Tibial artery (tissue), 4 donors: Measurements from ENCODE around the gene FAM184A.
"Not testable (repeated sequence)": the region's sequence is repeated elsewhere in the genome, so short reads cannot be mapped to it uniquely, and the experiment has no call there.

Experiments used
- DNase-seq, 2 donors: peaks; one replicate each; pipeline ENCODE4 v3.0.0-alpha.2; 2019
- H3K27ac ChIP-seq, 2 donors: fragments of 200-600 bp; sonication (generic) in 1 of 2; 1 replicate in 1 of 2; 2 replicates in 1 of 2; pipeline ENCODE4 v1.5.1; 2018 to 2019; ENCODE audit warnings: mild to moderate bottlenecking in 1 of 2
- H3K27me3 ChIP-seq, 2 donors: fragments of 200-600 bp; sonication (generic) in 1 of 2; one replicate each; pipeline versions ENCODE4 v1.5.1 to v1.6.0; 2016 to 2019
- H3K36me3 ChIP-seq, 3 donors: fragments of 200-600 bp; sonication (generic) in 2 of 3; one replicate each; pipeline ENCODE4 v1.5.1; 2016 to 2019; ENCODE audit warnings: mild to moderate bottlenecking in 2 of 3
- H3K4me1 ChIP-seq, 4 donors: fragments of 200-600 bp; sonication (generic) in 2 of 4; 1 replicate in 3 of 4; 2 replicates in 1 of 4; pipeline ENCODE4 v1.5.1; 2016 to 2019
- H3K4me3 ChIP-seq, 2 donors: fragments of 200-600 bp; sonication (generic) in 1 of 2; 1 replicate in 1 of 2; 2 replicates in 1 of 2; pipeline ENCODE4 v1.5.1; 2018 to 2019; ENCODE audit warnings: mild to moderate bottlenecking in 2 of 2
- H3K9me3 ChIP-seq, 3 donors: fragments of 200-600 bp; sonication (generic) in 1 of 3; one replicate each; pipeline ENCODE4 v1.5.1; 2016 to 2019
- CTCF ChIP-seq, 2 experiments: fragments of 200-600 bp in 1 of 2; fragments of 450-650 bp in 1 of 2; IDR thresholded peaks; one replicate each; pipeline ENCODE4 v1.5.1; 2017 to 2019; ENCODE audit warnings: antibody characterized with exemption in 2 of 2, mild to moderate bottlenecking in 1 of 2, moderate library complexity in 1 of 2
- intact Hi-C: fragments of 100-400 bp; cut with DNase I; formaldehyde crosslinking; loops from one replicate; pipeline ENCODE4 v1.15.0; 2023; ENCODE audit warnings: low total_unique reads

Gene FAM184A

DNA sequence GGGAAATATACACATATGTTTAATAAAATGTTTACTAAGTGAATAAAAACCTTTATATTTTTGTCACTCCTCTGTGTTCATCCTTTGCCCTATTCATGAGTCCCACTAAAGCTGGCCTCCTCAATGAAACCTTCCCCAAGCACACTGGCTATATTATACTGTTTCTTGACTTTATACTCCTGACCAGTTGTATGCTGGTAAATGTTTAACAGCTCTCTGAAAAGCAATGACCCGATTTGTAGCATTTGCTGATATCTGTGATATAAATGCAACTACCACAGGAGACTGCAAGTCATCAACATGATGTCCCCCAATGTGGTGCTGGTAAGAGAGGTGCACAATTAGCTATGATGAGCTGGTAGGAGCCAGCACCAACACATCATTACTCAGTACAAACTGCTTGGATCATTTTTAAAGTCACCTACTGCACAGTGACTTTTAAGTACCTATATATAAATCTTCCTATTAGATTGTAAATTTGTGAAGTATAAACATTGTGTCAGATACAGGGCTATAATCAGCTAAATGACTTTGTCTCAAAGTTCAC, 78.9 kb downstream of the FAM184A start:
- Histone ChIP-seq H3K27ac (no peak overlapping the region), H3K9me3 (no peaks in the 10 kb centered on the region), H3K36me3 (peaks cover 0 to 6% (median 0%) of the 10 kb centered on the region in 3 donors), H3K4me1 (no peaks in the 10 kb centered on the region), H3K27me3 (no peaks in the 10 kb centered on the region), H3K4me3 (no peak overlapping the region)
- DNase-seq = no peak
- no peak for TF ChIP-seq CTCF (IDR thresholded peaks at IDR 0.05)
- intact Hi-C loops = no loop called here

GRCh38 chr6:118997426-118997825, 81.0 kb downstream of the FAM184A start:
- intact Hi-C loops, H3K27me3 ChIP-seq, H3K36me3 ChIP-seq, H3K27ac ChIP-seq, H3K9me3 ChIP-seq, H3K4me1 ChIP-seq, H3K4me3 ChIP-seq, DNase-seq: not testable (repeated sequence)

- Histone ChIP-seq H3K36me3 (peaks cover 0 to 6% (median 0%) of the 10 kb centered on the region in 3 donors), H3K9me3 (no peaks in the 10 kb centered on the region), H3K27me3 (no peaks in the 10 kb centered on the region), H3K27ac (no peak overlapping the region), H3K4me3 (no peak overlapping the region), H3K4me1 (no peaks in the 10 kb centered on the region)
- no peak for TF ChIP-seq CTCF (IDR thresholded peaks at IDR 0.05)
- intact Hi-C loops = no loop called here
- DNase-seq = no peak
Measured at GRCh38 chr6:118996289-118996820, 82.1 kb downstream of the FAM184A start.

- intact Hi-C loops = no loop called here
- Histone ChIP-seq H3K27me3 (no peaks in the 10 kb centered on the region), H3K27ac (no peak overlapping the region), H3K4me3 (no peak overlapping the region), H3K36me3 (peaks cover 0 to 4% (median 0%) of the 10 kb centered on the region in 3 donors), H3K9me3 (no peaks in the 10 kb centered on the region), H3K4me1 (no peaks in the 10 kb centered on the region)
- no peak for DNase-seq
- TF ChIP-seq CTCF (IDR thresholded peaks at IDR 0.05) = no peak
Measured at GRCh38 chr6:118993803-118994251, 84.6 kb downstream of the FAM184A start.

GRCh38 chr6:118993358-118993757, 85.1 kb downstream of the FAM184A start:
- no peaks in the 10 kb centered on the region for H3K9me3 ChIP-seq
- no peaks in the 10 kb centered on the region for H3K36me3 ChIP-seq
- no peaks in the 10 kb centered on the region for H3K4me1 ChIP-seq
- no peak for TF ChIP-seq CTCF (IDR thresholded peaks at IDR 0.05)
- DNase-seq = no peak
- H3K27me3 ChIP-seq = no peaks in the 10 kb centered on the region
- H3K4me3 ChIP-seq = no peak overlapping the region
- intact Hi-C loops = no loop called here
- H3K27ac ChIP-seq = no peak overlapping the region

- intact Hi-C loops = no loop called here
- H3K27ac ChIP-seq = no peak overlapping the region
- H3K27me3 ChIP-seq = no peaks in the 10 kb centered on the region
- H3K4me3 ChIP-seq = no peak overlapping the region
- no peaks in the 10 kb centered on the region for H3K4me1 ChIP-seq
- H3K36me3 ChIP-seq = no peaks in the 10 kb centered on the region
- no peak for DNase-seq
- no peak for TF ChIP-seq CTCF (IDR thresholded peaks at IDR 0.05)
- no peaks in the 10 kb centered on the region for H3K9me3 ChIP-seq
Measured at GRCh38 chr6:118992186-118992795, 86.2 kb downstream of the FAM184A start.
